Common myeloid progenitor, CD34-positive (primary cell): ENCODE data around the gene SNN.

ENCODE experiments used
- CTCF ChIA-PET: fragments of 350-600 bp; sonication (Branson Sonifier 250); formaldehyde crosslinking; loops from one replicate; lab custom pipeline; 2021; ENCODE audit warnings: antibody characterized with exemption; lab: Charles Lee
- POLR2A ChIA-PET: fragments of 350-600 bp; sonication (Branson Sonifier 250); formaldehyde crosslinking; loops from one replicate; lab custom pipeline; 2021; ENCODE audit warnings: antibody characterized with exemption; lab: Charles Lee
- DNase-seq, 3 donors: peaks; one replicate each; pipeline versions ENCODE4 v3.0.0 to v3.0.0-alpha.2; 2013
- H3K27ac ChIP-seq, 2 experiments: 1 replicate in 1 of 2; 2 replicates in 1 of 2; pipeline ENCODE4 v1.7.0; 2013; ENCODE audit warnings: inconsistent platforms in 2 of 2, low read length in 2 of 2, mild to moderate bottlenecking in 2 of 2, low read depth in 1 of 2, moderate library complexity in 1 of 2; ENCODE audit not compliant: severe bottlenecking in 2 of 2, insufficient read depth in 1 of 2, poor library complexity in 1 of 2
- H3K27me3 ChIP-seq, 5 experiments: replicated peaks in 2 of 5; 1 replicate in 3 of 5; 2 replicates in 2 of 5; pipeline versions ENCODE4 v1.6.1 to v1.7.0; 2013; ENCODE audit warnings: low read length in 4 of 5, mild to moderate bottlenecking in 2 of 5, moderate library complexity in 2 of 5, inconsistent platforms in 1 of 5; ENCODE audit not compliant: insufficient read depth in 5 of 5, control insufficient read depth in 4 of 5
- H3K36me3 ChIP-seq, 4 experiments: 1 replicate in 2 of 4; 2 replicates in 2 of 4; pipeline versions ENCODE4 v1.6.1 to v1.7.0; 2013; ENCODE audit warnings: low read length in 3 of 4, control low read depth in 1 of 4, mild to moderate bottlenecking in 1 of 4; ENCODE audit not compliant: control insufficient read depth in 4 of 4, insufficient read depth in 4 of 4
- H3K4me1 ChIP-seq, 4 experiments: 1 replicate in 3 of 4; 2 replicates in 1 of 4; pipeline versions ENCODE4 v1.6.1 to v1.7.1; 2013; ENCODE audit warnings: low read length in 3 of 4, mild to moderate bottlenecking in 3 of 4, control low read depth in 1 of 4, inconsistent platforms in 1 of 4, moderate library complexity in 1 of 4; ENCODE audit not compliant: control insufficient read depth in 4 of 4, insufficient read depth in 4 of 4; ENCODE audit errors: control extremely low read depth in 1 of 4
- H3K4me3 ChIP-seq, 7 experiments: 1 replicate in 4 of 7; 2 replicates in 3 of 7; pipeline versions ENCODE4 v1.5.1 to v1.7.0; 2013; ENCODE audit warnings: mild to moderate bottlenecking in 7 of 7, low read length in 6 of 7, moderate library complexity in 6 of 7, inconsistent platforms in 2 of 7, low read depth in 2 of 7, control low read depth in 1 of 7; ENCODE audit not compliant: insufficient read depth in 4 of 7, control insufficient read depth in 1 of 7; ENCODE audit errors: extremely low read depth in 1 of 7
- H3K9me3 ChIP-seq, 5 experiments: 1 replicate in 4 of 5; 2 replicates in 1 of 5; pipeline versions ENCODE4 v1.6.1 to v1.7.1; 2013; ENCODE audit warnings: low read length in 4 of 5, mild to moderate bottlenecking in 2 of 5, inconsistent platforms in 1 of 5, low read depth in 1 of 5, moderate library complexity in 1 of 5; ENCODE audit not compliant: control insufficient read depth in 4 of 5, insufficient read depth in 2 of 5; ENCODE audit errors: control extremely low read depth in 1 of 5
- WGBS: methylation state at CpG from one replicate; pipeline ENCODE4 v1.1.5; 2013; ENCODE audit not compliant: insufficient coverage; 5-methylcytosine and 5-hydroxymethylcytosine counted together

The SNN gene

DNA sequence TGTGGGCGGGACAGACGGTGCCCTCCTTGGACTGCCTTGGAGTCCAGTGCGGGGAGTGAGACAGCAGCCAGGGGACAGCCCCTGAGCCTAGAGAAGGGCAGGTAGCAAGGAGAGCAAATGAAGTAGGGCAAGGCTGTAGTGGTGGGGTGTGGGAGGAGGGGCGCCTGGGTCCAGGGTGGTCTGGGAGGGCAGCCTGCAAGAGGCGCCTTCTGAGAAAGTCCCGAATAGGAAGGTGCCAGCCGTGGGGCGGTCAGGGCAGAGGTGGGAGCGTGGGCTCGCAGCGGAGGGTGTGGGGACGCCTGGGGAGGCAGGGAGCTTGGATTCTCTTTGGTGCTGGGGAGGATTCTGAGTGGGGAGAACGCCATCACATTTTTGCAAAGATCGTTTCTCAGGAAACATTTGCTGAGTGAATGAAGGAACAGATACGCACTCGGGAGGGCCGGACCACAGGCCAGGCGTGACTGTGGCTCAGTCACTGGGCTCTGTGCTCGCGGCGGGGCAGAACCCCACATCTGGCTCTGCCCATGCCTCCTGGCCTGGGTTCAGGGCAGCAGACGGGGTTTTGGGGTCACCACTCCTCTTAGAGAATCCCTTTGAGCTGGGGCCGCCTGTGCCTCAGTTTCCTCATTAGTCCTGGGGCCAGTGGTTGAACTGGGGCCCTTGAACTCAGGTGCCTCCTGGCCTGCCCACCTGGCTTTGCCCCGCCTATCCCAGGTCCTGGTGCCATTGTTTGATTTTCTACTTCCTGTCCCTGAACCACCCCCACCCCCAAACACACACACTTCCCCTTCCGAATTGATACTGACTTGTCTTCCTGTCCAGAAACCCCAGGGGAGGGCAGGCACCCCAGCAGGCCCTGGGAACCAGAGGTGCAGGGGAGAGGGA lies 4.2 kb downstream of the SNN start:
- Histone ChIP-seq H3K4me1 (peaks cover 2 to 56% (median 42%) of the 10 kb centered on the region in 4 experiments), H3K36me3 (peaks cover 0 to 28% (median 9%) of the 10 kb centered on the region in 4 experiments), H3K27me3 (no peaks in the 10 kb centered on the region), H3K4me3 (peak overlapping the region in 2 of 7 experiments; percentile 5 to 7), H3K9me3 (no peaks in the 10 kb centered on the region), H3K27ac (no peak overlapping the region)
- ChIA-PET CTCF (interaction anchor here (1.4 kb wide), 1 partner anchor 42 kb away, joined by 4 read pairs; no protein-coding TSS in a partner anchor), POLR2A (no interaction called here)
- WGBS = 88% methylated on average over 18 of the region's 25 CpGs
- peak; percentile 31 to 66 (median 44) for DNase-seq

DNA sequence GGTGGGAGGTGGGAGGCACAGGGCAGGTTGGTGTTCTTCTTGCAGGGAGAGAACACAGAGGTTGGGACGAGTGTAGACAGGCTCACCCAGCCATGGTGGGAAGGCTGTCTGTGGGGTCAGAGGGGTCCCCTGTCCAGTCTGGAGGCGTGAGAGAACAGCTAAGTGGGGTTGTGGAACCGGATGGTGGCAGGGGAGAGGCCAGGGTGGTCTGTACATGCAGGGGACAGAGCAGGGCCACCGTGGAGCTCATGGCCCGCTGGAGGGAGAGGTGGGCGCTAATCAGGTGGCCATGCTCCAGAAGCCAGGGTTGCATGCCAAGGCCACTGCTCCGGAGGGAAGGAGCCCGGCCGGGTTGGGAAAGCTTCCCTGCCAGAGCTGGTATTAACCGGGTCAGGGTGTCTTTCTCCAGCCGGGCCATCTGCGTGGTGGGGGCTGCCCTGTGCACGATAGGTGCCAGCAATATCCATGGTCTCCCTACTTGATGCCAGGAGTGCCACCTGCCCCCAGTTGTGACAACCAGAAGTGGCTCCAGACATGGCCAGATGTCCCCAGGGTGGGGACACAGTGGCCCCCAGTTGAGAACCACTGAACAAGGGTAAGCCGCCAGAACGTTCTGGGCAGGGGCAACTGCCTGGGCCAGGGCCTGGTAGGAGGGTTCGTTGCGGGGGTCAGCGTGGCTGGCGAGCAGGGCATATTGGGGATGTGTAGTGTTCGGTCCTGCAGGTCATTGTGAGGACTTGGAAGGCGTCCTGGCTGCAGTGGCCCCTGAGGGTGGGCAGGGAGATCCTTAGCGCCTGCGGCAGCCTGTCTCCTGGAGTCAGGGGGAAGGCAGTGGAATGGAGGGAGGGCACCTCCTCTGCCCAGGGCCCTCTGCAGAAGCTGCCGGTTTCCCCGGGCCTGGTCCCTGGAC lies 5.1 kb downstream of the SNN start:
- Histone ChIP-seq H3K27me3 (no peaks in the 10 kb centered on the region), H3K36me3 (peaks cover 0 to 37% (median 18%) of the 10 kb centered on the region in 4 experiments), H3K27ac (no peak overlapping the region), H3K9me3 (no peaks in the 10 kb centered on the region), H3K4me1 (peaks cover 2 to 50% (median 38%) of the 10 kb centered on the region in 4 experiments), H3K4me3 (peak overlapping the region in 1 of 7 experiments; percentile 5)
- POLR2A ChIA-PET = no interaction called here
- 93% methylated on average over 24 of the region's 25 CpGs for WGBS
- CTCF ChIA-PET = interaction anchor here (2.5 kb wide), 1 partner anchor 18 kb away, joined by 8 read pairs; no protein-coding TSS in a partner anchor
- DNase-seq = no peak

DNA sequence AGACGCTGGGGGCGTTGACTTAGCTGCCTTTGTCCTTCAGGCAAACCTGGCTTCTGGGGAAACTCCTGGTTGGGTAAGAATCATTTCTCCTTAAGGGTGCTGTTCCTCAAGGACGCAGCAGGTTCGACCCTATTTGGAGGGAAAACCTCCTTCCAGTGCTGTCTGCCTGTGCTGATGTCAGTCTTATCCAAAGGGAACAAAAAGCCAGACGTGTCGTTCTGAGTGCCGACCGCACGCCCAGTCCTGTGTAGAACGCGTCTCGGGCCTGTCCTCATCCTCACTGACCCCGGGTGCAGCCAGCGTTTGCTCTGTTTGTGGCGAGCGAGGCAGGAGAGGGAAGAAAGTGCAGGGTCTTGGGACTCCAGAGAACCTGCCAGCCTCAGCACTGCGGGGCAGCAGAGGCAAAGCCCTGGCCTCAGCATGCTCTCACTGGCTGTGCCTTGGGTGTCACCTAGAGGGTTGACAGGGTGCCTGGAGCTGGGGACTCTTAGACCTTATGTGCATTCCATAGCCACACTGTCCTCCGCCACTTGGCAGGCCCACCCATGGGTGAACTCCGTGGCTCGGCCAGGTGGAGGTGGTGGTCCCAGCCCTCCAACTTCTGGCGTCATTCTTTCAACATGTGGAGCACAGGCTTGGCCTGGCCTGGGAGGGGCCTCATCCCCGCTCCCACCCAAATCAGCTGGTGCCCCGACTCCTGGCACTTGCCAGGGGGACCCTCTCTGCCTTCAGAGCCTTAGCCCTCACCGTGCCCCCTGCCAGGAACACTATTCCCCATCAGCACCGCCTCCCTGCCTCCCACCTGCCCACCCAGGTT lies 6.0 kb downstream of the SNN start:
- CTCF ChIA-PET = interaction anchor here (2.5 kb wide), 1 partner anchor 17 kb away, joined by 8 read pairs; no protein-coding TSS in a partner anchor
- Histone ChIP-seq H3K27ac (no peak overlapping the region), H3K36me3 (peaks cover 0 to 46% (median 25%) of the 10 kb centered on the region in 4 experiments)

DNA sequence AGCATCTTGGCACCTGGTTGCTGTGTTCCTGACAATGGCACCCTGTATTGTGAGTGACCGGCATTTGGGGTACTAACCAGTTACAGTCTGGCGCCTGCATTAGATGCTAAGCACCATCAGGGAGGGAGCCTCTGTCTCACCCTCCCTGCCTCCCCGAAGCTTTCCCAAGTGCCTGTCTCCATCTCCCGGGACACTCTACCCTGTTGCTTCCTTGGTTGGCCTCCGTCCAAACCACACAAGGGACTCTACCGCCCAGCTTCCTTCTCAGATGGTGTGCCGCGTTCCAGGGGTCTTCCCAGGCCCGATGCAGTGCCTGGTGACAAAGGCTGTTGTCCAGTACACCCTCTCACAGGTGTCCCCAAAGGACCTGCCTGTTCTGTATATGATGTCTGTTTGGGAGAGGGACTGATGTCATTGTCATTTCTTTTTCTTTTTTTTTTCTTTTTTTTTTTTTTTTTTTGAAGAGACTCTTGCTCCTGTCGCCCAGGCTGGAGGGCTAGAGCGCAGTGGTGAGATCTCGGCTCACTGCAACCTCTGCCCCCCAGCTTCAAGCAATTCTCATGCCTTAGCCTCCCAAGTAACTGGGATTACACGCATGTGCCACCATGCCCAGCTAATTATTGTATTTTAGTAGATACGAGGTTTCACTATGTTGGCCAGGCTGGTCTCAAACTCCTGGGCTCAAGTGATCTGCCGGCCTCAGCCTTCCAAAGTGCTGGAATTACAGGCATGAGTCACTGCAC lies 6.7 kb downstream of the SNN start:
- Histone ChIP-seq H3K4me3 (no peak overlapping the region), H3K27ac (no peak overlapping the region), H3K4me1 (peaks cover 0 to 37% (median 25%) of the 10 kb centered on the region in 4 experiments), H3K27me3 (no peaks in the 10 kb centered on the region), H3K9me3 (no peaks in the 10 kb centered on the region), H3K36me3 (peaks cover 0 to 54% (median 31%) of the 10 kb centered on the region in 4 experiments)
- ChIA-PET POLR2A (interaction anchor here (0.6 kb wide), 1 partner anchor 75 kb away, joined by 7 read pairs; no protein-coding TSS in a partner anchor), CTCF (interaction anchor here (0.6 to 2.5 kb wide), 3 partner anchors 16 to 723 kb away, joined by 3 to 8 read pairs (median 3); no protein-coding TSS in a partner anchor)
- DNase-seq = peak in 2 of 3 donors; percentile 40 to 46
- 75% methylated on average over 7 of the region's 15 CpGs for WGBS

More for the DNA sequence above, 6.0 kb downstream of the SNN start:
- no peaks in the 10 kb centered on the region for H3K9me3 ChIP-seq
- WGBS = 94% methylated on average over 22 of the region's 25 CpGs
- no peaks in the 10 kb centered on the region for H3K27me3 ChIP-seq
- no peak overlapping the region for H3K4me3 ChIP-seq
- peaks cover 2 to 44% (median 33%) of the 10 kb centered on the region in 4 experiments for H3K4me1 ChIP-seq
- no peak for DNase-seq
- POLR2A ChIA-PET = no interaction called here

DNA sequence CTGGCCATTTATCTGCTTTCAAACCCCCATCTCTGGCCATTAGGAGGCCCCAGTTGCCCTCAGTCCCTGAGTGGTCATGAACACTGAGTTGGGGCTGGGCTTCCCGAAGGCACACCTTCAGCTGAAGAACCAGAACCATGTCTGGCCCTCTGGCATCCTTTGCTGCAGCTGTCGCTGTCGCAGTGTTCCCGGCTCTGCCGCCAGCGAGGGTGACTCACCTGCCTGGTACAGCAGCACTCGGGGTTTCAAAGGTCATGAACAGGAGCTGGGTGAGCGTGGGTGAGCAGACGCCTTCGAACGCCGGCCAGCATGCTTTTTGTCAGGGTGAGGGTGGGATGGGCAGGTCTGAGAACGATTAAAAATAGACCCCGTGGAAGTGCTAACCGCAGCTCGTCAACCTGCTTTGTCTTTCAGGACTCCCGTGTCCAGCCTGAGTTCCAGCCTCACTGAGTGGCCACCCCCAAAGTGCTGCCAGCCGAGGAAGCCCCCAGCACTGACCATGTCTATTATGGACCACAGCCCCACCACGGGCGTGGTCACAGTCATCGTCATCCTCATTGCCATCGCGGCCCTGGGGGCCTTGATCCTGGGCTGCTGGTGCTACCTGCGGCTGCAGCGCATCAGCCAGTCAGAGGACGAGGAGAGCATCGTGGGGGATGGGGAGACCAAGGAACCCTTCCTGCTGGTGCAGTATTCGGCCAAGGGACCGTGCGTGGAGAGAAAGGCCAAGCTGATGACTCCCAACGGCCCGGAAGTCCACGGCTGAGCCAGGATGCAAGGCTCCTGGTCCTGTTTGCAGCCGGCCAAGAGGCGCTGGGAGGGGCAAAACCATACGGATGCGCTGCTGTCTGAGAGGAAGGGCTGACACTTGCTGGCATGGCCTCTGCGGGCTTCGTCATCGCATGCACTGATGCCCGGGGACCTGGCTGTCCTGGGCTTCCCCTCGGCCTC lies 7.6 kb downstream of the SNN start:
- DNase-seq = no peak
- Histone ChIP-seq H3K27ac (no peak overlapping the region), H3K27me3 (no peaks in the 10 kb centered on the region), H3K4me3 (no peak overlapping the region), H3K36me3 (peaks cover 0 to 62% (median 37%) of the 10 kb centered on the region in 4 experiments), H3K9me3 (no peaks in the 10 kb centered on the region), H3K4me1 (peaks cover 0 to 29% (median 19%) of the 10 kb centered on the region in 4 experiments)
- CTCF ChIA-PET = interaction anchor here (0.6 to 2.5 kb wide), 3 partner anchors 15 to 724 kb away, joined by 3 to 8 read pairs (median 3); no protein-coding TSS in a partner anchor
- WGBS = 94% methylated on average over 41 of the region's 42 CpGs
- POLR2A ChIA-PET = no interaction called here
